Prostate gland (tissue), 2 donors: ENCODE measurements around the gene SELENOP.

ENCODE experiments used
- POLR2A ChIP-seq: fragments of 450-650 bp; IDR thresholded peaks from one replicate; pipeline ENCODE4 v1.6.1; 2016; ENCODE audit warnings: antibody characterized with exemption, mild to moderate bottlenecking
- POLR2AphosphoS5 ChIP-seq: sonication (generic); formaldehyde crosslinking; IDR thresholded peaks from one replicate; pipeline ENCODE4 v1.6.1; 2017; ENCODE audit warnings: antibody characterized with exemption
- TF ChIP-seq, protein P1 (sequence below), 4 experiments: fragments of 200-600 bp in 2 of 4; fragments of 450-650 bp in 2 of 4; sonication (generic) in 2 of 4; IDR thresholded peaks; 1 replicate in 3 of 4; 2 replicates in 1 of 4; pipeline ENCODE4 v1.5.1; 2016 to 2019; ENCODE audit warnings: antibody characterized with exemption in 4 of 4, mild to moderate bottlenecking in 2 of 4, moderate library complexity in 2 of 4

DNA sequence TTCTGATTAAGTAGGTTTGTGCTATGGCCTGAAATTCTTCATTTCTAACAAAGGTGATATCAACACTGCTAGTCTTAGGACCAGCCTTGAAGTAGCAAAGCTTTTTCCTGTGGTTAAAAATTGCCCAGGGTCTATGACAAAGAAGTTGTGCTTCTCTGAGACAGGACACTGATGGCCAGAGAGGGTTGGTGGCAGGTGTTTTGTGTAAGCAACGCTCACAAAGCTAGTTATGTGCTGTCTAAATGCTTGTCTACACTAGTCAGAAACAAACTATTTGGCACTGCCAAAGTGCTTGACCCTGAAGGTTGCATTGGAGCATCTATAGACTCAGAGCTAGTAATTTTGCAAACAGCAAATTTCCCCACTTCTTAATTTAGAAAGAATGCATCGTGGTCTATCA lies 44.1 kb upstream of the SELENOP start:
- TF ChIP-seq POLR2AphosphoS5 (no peak), POLR2A (no peak)
- TF ChIP-seq, protein P1, sequence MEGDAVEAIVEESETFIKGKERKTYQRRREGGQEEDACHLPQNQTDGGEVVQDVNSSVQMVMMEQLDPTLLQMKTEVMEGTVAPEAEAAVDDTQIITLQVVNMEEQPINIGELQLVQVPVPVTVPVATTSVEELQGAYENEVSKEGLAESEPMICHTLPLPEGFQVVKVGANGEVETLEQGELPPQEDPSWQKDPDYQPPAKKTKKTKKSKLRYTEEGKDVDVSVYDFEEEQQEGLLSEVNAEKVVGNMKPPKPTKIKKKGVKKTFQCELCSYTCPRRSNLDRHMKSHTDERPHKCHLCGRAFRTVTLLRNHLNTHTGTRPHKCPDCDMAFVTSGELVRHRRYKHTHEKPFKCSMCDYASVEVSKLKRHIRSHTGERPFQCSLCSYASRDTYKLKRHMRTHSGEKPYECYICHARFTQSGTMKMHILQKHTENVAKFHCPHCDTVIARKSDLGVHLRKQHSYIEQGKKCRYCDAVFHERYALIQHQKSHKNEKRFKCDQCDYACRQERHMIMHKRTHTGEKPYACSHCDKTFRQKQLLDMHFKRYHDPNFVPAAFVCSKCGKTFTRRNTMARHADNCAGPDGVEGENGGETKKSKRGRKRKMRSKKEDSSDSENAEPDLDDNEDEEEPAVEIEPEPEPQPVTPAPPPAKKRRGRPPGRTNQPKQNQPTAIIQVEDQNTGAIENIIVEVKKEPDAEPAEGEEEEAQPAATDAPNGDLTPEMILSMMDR (IDR thresholded peaks at IDR 0.05) = no peak
